Mesenchymal stem cell (in vitro differentiated cells and primary cell): Measurements from ENCODE around the gene CYREN.

Source experiments
- DNase-seq: peaks from one replicate; pipeline ENCODE4 v3.0.0-alpha.2; 2013
- H2AFZ ChIP-seq: one replicate; pipeline ENCODE4 v1.6.1; 2013; ENCODE audit warnings: low read depth, mild to moderate bottlenecking, control low read depth, inconsistent platforms, low read length, moderate library complexity
- H2AK5ac ChIP-seq: 2 replicates; pipeline ENCODE4 v1.6.1; 2013; ENCODE audit warnings: low read length, moderate library complexity, mild to moderate bottlenecking, inconsistent platforms; ENCODE audit not compliant: severe bottlenecking
- H2BK120ac ChIP-seq: one replicate; pipeline ENCODE4 v1.6.1; 2013; ENCODE audit warnings: low read depth, mild to moderate bottlenecking, inconsistent platforms, low read length, moderate library complexity
- H2BK12ac ChIP-seq, 2 experiments: one replicate each; pipeline ENCODE4 v1.6.1; 2013; ENCODE audit warnings: inconsistent platforms in 2 of 2, low read length in 2 of 2, mild to moderate bottlenecking in 2 of 2, moderate library complexity in 2 of 2, control low read depth in 1 of 2
- H2BK15ac ChIP-seq: one replicate; pipeline ENCODE4 v1.6.1; 2013; ENCODE audit warnings: mild to moderate bottlenecking, low read depth, inconsistent platforms; ENCODE audit not compliant: poor library complexity, severe bottlenecking
- H2BK5ac ChIP-seq: 2 replicates; pipeline ENCODE4 v1.6.1; 2013; ENCODE audit warnings: low read depth, mild to moderate bottlenecking, low read length, control low read depth, inconsistent platforms; ENCODE audit not compliant: poor library complexity, severe bottlenecking
- H3K14ac ChIP-seq, 2 experiments: one replicate each; pipeline ENCODE4 v1.6.1; 2013; ENCODE audit warnings: inconsistent platforms in 2 of 2, low read length in 2 of 2, control low read depth in 1 of 2, mild to moderate bottlenecking in 1 of 2, moderate library complexity in 1 of 2
- H3K18ac ChIP-seq, 2 experiments: one replicate each; pipeline ENCODE4 v1.6.1; 2013; ENCODE audit warnings: inconsistent platforms in 2 of 2, low read length in 2 of 2, control low read depth in 1 of 2, low read depth in 1 of 2, mild to moderate bottlenecking in 1 of 2
- H3K23ac ChIP-seq, 2 experiments: one replicate each; pipeline ENCODE4 v1.6.1; 2013; ENCODE audit warnings: inconsistent platforms in 2 of 2, low read length in 2 of 2, mild to moderate bottlenecking in 2 of 2, moderate library complexity in 2 of 2, control low read depth in 1 of 2
- H3K27ac ChIP-seq: 2 replicates; pipeline ENCODE4 v1.5.1; 2013; ENCODE audit warnings: mild to moderate bottlenecking, moderate library complexity, low read length, control low read depth, inconsistent platforms; ENCODE audit not compliant: poor library complexity, severe bottlenecking
- H3K27me3 ChIP-seq, 2 experiments: 2 replicates each; pipeline versions ENCODE4 v1.6.1 to v1.7.0; 2013; ENCODE audit warnings: low read length in 2 of 2, mild to moderate bottlenecking in 2 of 2, moderate library complexity in 2 of 2, control low read depth in 1 of 2, inconsistent platforms in 1 of 2; ENCODE audit not compliant: control insufficient read depth in 1 of 2, insufficient read depth in 1 of 2
- H3K36me3 ChIP-seq, 2 experiments: 2 replicates each; pipeline versions ENCODE4 v1.6.1 to v1.7.0; 2013; ENCODE audit warnings: low read length in 2 of 2, control low read depth in 1 of 2, inconsistent platforms in 1 of 2, low read depth in 1 of 2, mild to moderate bottlenecking in 1 of 2; ENCODE audit not compliant: insufficient read depth in 2 of 2, control insufficient read depth in 1 of 2
- H3K4ac ChIP-seq, 2 experiments: one replicate each; pipeline ENCODE4 v1.6.1; 2013; ENCODE audit warnings: inconsistent platforms in 2 of 2, low read length in 2 of 2, mild to moderate bottlenecking in 2 of 2, moderate library complexity in 2 of 2, control low read depth in 1 of 2, low read depth in 1 of 2
- H3K4me1 ChIP-seq: 2 replicates; pipeline ENCODE4 v1.6.1; 2013; ENCODE audit warnings: low read depth, low read length, control low read depth; ENCODE audit not compliant: control insufficient read depth, insufficient read depth
- H3K4me2 ChIP-seq: 2 replicates; pipeline ENCODE4 v1.6.1; 2013; ENCODE audit warnings: low read length, mild to moderate bottlenecking, inconsistent platforms; ENCODE audit not compliant: poor library complexity, severe bottlenecking
- H3K4me3 ChIP-seq, 2 experiments: 2 replicates each; pipeline versions ENCODE4 v1.5.1 to v1.7.0; 2013; ENCODE audit warnings: low read length in 2 of 2, mild to moderate bottlenecking in 2 of 2, control low read depth in 1 of 2, low read depth in 1 of 2; ENCODE audit not compliant: insufficient read depth in 1 of 2
- H3K79me1 ChIP-seq: replicated peaks from 2 replicates; pipeline ENCODE4 v1.6.1; 2013; ENCODE audit warnings: mild to moderate bottlenecking, control low read depth, low read length, inconsistent platforms; ENCODE audit not compliant: poor library complexity, severe bottlenecking
- H3K9ac ChIP-seq: 2 replicates; pipeline ENCODE4 v1.7.0; 2013; ENCODE audit warnings: mild to moderate bottlenecking, low read length, moderate library complexity
- H3K9me3 ChIP-seq: 2 replicates; pipeline ENCODE4 v1.7.0; 2013; ENCODE audit warnings: mild to moderate bottlenecking, low read length; ENCODE audit not compliant: control insufficient read depth
- H4K8ac ChIP-seq: one replicate; pipeline ENCODE4 v1.6.1; 2013; ENCODE audit warnings: inconsistent platforms, mild to moderate bottlenecking, low read length, moderate library complexity
- H4K91ac ChIP-seq: one replicate; pipeline ENCODE4 v1.6.1; 2013; ENCODE audit warnings: mild to moderate bottlenecking, low read length, inconsistent platforms
- WGBS: methylation state at CpG from one replicate; pipeline ENCODE4 v1.1.7; 2013; ENCODE audit warnings: mixed read lengths; 5-methylcytosine and 5-hydroxymethylcytosine counted together

The CYREN gene

DNA sequence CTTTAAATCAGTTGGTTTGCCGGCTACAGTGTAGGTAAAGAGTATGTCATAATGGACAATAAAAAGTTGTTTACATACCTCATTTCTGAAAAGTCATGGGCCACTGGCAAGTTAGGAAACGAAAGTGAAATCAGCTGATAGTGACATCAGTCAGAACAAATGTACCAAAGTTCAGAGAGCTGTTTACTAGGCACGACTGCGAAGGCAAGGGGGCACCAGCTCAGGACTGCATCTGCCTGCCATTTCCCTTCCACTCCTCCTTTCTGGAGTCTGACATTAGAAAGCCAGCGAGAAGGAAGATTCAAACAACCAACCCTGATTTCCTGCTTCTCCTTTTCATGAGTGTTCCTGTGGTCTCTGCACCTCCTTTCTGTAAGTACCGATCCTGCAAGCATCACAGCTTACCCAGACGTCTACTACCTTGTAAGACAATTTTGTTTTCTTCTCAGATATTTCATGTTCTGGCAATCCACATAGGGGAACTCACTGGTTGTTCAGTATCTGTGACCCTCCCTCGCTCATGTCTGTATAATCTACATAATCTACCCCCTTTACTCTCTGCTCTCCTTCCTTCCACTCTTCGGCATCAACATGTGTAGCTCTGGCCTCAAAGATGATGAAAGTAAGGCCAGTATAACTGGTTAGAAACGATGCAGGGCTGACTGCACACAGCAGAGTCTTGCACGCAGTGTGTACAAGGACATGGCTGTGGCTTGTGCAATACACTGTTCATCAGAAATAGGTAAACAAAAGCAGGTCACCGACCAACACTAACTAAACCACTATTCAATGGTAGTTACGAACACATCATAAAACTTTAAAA, 22.4 kb downstream of the CYREN start, which contains the start of gene TMEM140:
TMEM140 (plus strand) TSS at position 174 of the 823 bp plus-strand sequence. CDS start 16,370 bp downstream, outside the sequence.
- DNase-seq = peak; percentile 82
- H2BK5ac ChIP-seq = no peak within 1 kb of the TSS
- peak within 1 kb of the TSS; percentile 62 for H3K27ac ChIP-seq
- no peak within 1 kb of the TSS for H2BK120ac ChIP-seq
- peaks cover 0 to 24% of the 10 kb centered on the region in 2 experiments for H3K36me3 ChIP-seq
- peak within 1 kb of the TSS in 1 of 2 experiments; percentile 44 for H2BK12ac ChIP-seq
- peak within 1 kb of the TSS in 1 of 2 experiments; percentile 84 for H3K4ac ChIP-seq
- H3K23ac ChIP-seq = peak within 1 kb of the TSS in 1 of 2 experiments; percentile 72
- H3K79me1 ChIP-seq = peaks cover 2% of the 10 kb centered on the region
- H3K9me3 ChIP-seq = no peaks in the 10 kb centered on the region
- H3K18ac ChIP-seq = peak within 1 kb of the TSS; percentile 73 to 78
- no peak within 1 kb of the TSS for H2BK15ac ChIP-seq
- H2AFZ ChIP-seq = peak within 1 kb of the TSS; percentile 63
- H4K8ac ChIP-seq = no peak within 1 kb of the TSS
- H3K4me2 ChIP-seq = peak within 1 kb of the TSS; percentile 70
- WGBS = 66% methylated on average over 12 of the region's 13 CpGs
- H3K4me3 ChIP-seq = peak within 1 kb of the TSS in 1 of 2 experiments; percentile 83
- H4K91ac ChIP-seq = no peak within 1 kb of the TSS
- peak within 1 kb of the TSS in 1 of 2 experiments; percentile 26 for H3K14ac ChIP-seq
- H2AK5ac ChIP-seq = no peak within 1 kb of the TSS
- peak within 1 kb of the TSS; percentile 97 for H3K9ac ChIP-seq
- H3K4me1 ChIP-seq = peaks cover 16% of the 10 kb centered on the region
- H3K27me3 ChIP-seq = no peaks in the 10 kb centered on the region

DNA sequence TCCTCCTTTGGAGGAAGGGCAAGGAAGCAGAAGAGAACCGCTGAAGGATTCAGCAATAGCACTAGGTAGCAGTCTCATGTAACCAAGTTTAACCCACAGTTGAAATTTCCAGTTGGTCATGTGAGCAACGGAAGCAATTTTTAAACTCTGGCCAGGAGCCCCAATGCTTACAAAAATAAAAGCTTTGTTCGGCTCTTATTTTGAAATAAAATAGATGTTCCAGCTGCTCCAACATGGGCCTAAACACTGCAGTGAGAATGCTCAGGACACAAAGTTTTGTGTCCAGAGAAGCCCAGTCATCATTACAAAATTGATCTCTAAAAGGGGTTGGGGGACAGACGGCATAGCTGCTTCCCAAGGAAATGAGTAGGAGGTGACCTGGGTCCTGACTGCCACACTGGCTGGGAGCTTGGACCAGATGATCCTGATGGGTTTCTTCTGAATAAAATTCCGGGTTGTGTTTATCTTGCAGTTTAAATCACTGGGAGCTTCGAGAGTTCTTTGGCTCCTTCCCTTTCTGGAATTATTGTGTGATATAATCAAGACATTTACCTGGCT, 23.1 kb downstream of the CYREN start:
- Histone ChIP-seq H3K23ac (no peak overlapping the region), H3K4me1 (peaks cover 16% of the 10 kb centered on the region), H3K4me3 (peak overlapping the region in 1 of 2 experiments; percentile 83), H3K27me3 (no peaks in the 10 kb centered on the region), H2AFZ (no peak overlapping the region), H3K18ac (peak overlapping the region in 1 of 2 experiments; percentile 71), H2AK5ac (no peak overlapping the region), H4K8ac (no peak overlapping the region), H2BK12ac (no peak overlapping the region), H3K36me3 (peaks cover 0 to 18% of the 10 kb centered on the region in 2 experiments), H3K9ac (peak overlapping the region; percentile 97), H3K4ac (peak overlapping the region in 1 of 2 experiments; percentile 11), H2BK120ac (no peak overlapping the region), H3K27ac (peak overlapping the region; percentile 33), H3K14ac (no peak overlapping the region), H2BK5ac (no peak overlapping the region), H3K79me1 (peaks cover 2% of the 10 kb centered on the region), H3K4me2 (peak overlapping the region; percentile 70), H3K9me3 (no peaks in the 10 kb centered on the region), H2BK15ac (no peak overlapping the region), H4K91ac (no peak overlapping the region)
- 89% methylated on average over 6 of the region's 6 CpGs for WGBS
- no peak for DNase-seq

GRCh38 chr7:135143885-135144668, 26.4 kb downstream of the CYREN start:
- WGBS = 92% methylated on average over 3 of the region's 3 CpGs
- no peak overlapping the region for H2BK15ac ChIP-seq
- H3K4me3 ChIP-seq = no peak overlapping the region
- no peak overlapping the region for H3K18ac ChIP-seq
- H2BK5ac ChIP-seq = no peak overlapping the region
- peak overlapping the region; percentile 51 for H2AK5ac ChIP-seq
- H2BK12ac ChIP-seq = no peak overlapping the region
- H2BK120ac ChIP-seq = no peak overlapping the region
- H3K14ac ChIP-seq = no peak overlapping the region
- H3K4me2 ChIP-seq = no peak overlapping the region
- no peak overlapping the region for H3K27ac ChIP-seq
- H3K4me1 ChIP-seq = peaks cover 6% of the 10 kb centered on the region
- H4K8ac ChIP-seq = no peak overlapping the region
- no peaks in the 10 kb centered on the region for H3K27me3 ChIP-seq
- no peak overlapping the region for H3K4ac ChIP-seq
- no peak overlapping the region for H3K23ac ChIP-seq
- H3K9me3 ChIP-seq = no peaks in the 10 kb centered on the region
- no peak overlapping the region for H4K91ac ChIP-seq
- DNase-seq = no peak
- H3K36me3 ChIP-seq = no peaks in the 10 kb centered on the region
- H3K9ac ChIP-seq = no peak overlapping the region
- no peaks in the 10 kb centered on the region for H3K79me1 ChIP-seq
- no peak overlapping the region for H2AFZ ChIP-seq

GRCh38 chr7:135129579-135129978, 40.9 kb downstream of the CYREN start:
- H3K4me3 ChIP-seq = no peak overlapping the region
- H3K4me2 ChIP-seq = no peak overlapping the region
- no peak overlapping the region for H3K18ac ChIP-seq
- no peaks in the 10 kb centered on the region for H3K27me3 ChIP-seq
- no peak overlapping the region for H3K9ac ChIP-seq
- no peak overlapping the region for H4K91ac ChIP-seq
- H2AK5ac ChIP-seq = no peak overlapping the region
- H3K27ac ChIP-seq = no peak overlapping the region
- no peak overlapping the region for H2AFZ ChIP-seq
- peaks cover 9% of the 10 kb centered on the region for H3K9me3 ChIP-seq
- no peak for DNase-seq
- H3K23ac ChIP-seq = no peak overlapping the region
- H3K4ac ChIP-seq = no peak overlapping the region
- no peak overlapping the region for H4K8ac ChIP-seq
- H3K36me3 ChIP-seq = no peaks in the 10 kb centered on the region
- no peak overlapping the region for H2BK5ac ChIP-seq
- H2BK15ac ChIP-seq = no peak overlapping the region
- no peak overlapping the region for H2BK120ac ChIP-seq
- H3K79me1 ChIP-seq = no peaks in the 10 kb centered on the region
- H2BK12ac ChIP-seq = no peak overlapping the region
- no peak overlapping the region for H3K14ac ChIP-seq
- no peaks in the 10 kb centered on the region for H3K4me1 ChIP-seq
